ENCODE measurements around the gene RPS6KB1. TPM values are rescaled to one million over a fixed set of nuclear protein-coding genes. Genes with fewer than 3 reads are reported as not detected.

RPS6KB1 gene
- total and polyA plus RNA-seq, 2 donors (not counting 1 experiment from before 2014, with no cell fraction given), result 15.6 to 69.7 TPM

GRCh38 chr17:59845595-59846393 lies 47.1 kb upstream of the RPS6KB1 start:
- Histone ChIP-seq H3K27ac (ENCODE audit: low read length in 2 of 2) (peak overlapping the region; percentile 62 to 85), H3K36me3 (replicated peaks in 1 of 2; ENCODE audit: control extremely low read depth in 1 of 2, control insufficient read depth in 1 of 2, extremely low read depth in 1 of 2, insufficient read depth in 2 of 2, low read length in 1 of 2) (no peaks in the 10 kb centered on the region), H3K9ac (ENCODE audit: low read length) (peak overlapping the region; percentile 17), H3K4me2 (replicated peaks; ENCODE audit: low read depth, low read length, poor library complexity, severe bottlenecking) (peak overlapping the region; percentile 57), H2AFZ (ENCODE audit: insufficient read depth, low read depth, low read length, poor library complexity, severe bottlenecking) (no peak overlapping the region), H4K20me1 (ENCODE audit: control insufficient read depth, insufficient read depth, low read length, poor library complexity, severe bottlenecking) (no peaks in the 10 kb centered on the region), H3K4me1 (ENCODE audit: control insufficient read depth in 2 of 2, insufficient read depth in 2 of 2, low read length in 2 of 2) (peaks cover 47 to 54% of the 10 kb centered on the region in 2 donors), H3K79me2 (ENCODE audit: control insufficient read depth, insufficient read depth, low read length) (peaks cover 16% of the 10 kb centered on the region), H3K4me3 (ENCODE audit: control extremely low read depth in 1 of 5, extremely low read depth in 1 of 5, insufficient read depth in 1 of 5, low read depth in 2 of 5, low read length in 4 of 5) (no peak overlapping the region), H3K9me3 (ENCODE audit: control extremely low read depth in 1 of 3, control insufficient read depth in 2 of 3, insufficient read depth in 1 of 3, low read length in 2 of 3) (no peaks in the 10 kb centered on the region), H3K27me3 (replicated peaks in 1 of 4; ENCODE audit: control extremely low read depth in 1 of 4, control insufficient read depth in 3 of 4, insufficient read depth in 4 of 4, low read length in 3 of 4) (no peaks in the 10 kb centered on the region)
- DNase-seq, result peak; percentile 51
- Mint-ChIP-seq H3K27ac (peak overlapping the region; percentile 78), H3K9me3 (ENCODE audit: insufficient read depth) (no peaks in the 10 kb centered on the region), H3K27me3 (no peaks in the 10 kb centered on the region), H3K4me3 (peak overlapping the region; percentile 64), H3K4me1 (peaks cover 68% of the 10 kb centered on the region)
- intact Hi-C loops (cut with micrococcal nuclease), result loop anchor here (1.0 to 10.0 kb wide), 4 partner anchors 8 to 221 kb away; no protein-coding TSS in a partner anchor
- ChIA-PET POLR2A (interaction anchor here (1.9 kb wide), 1 partner anchor 94 kb away, joined by 4 read pairs; no protein-coding TSS in a partner anchor), CTCF (interaction anchor here (0.6 to 1.6 kb wide), 3 partner anchors 9 to 29 kb away, joined by 3 to 7 read pairs (median 3); no protein-coding TSS in a partner anchor)
- TF ChIP-seq CTCF (IDR thresholded peaks at IDR 0.05) (no peak), EZH2 (IDR thresholded peaks at IDR 0.05; ENCODE audit: borderline replicate concordance, insufficient read depth, low read depth, low read length, poor library complexity, severe bottlenecking) (no peak)
- peak; percentile 32 for ATAC-seq (ENCODE audit: low read depth)
- WGBS (ENCODE audit: insufficient coverage), result 33% methylated on average over 1 of the region's 3 CpGs

Data from B cell (primary cell).